ENCODE data around the gene MIAT. TPM values are rescaled to one million over a fixed set of nuclear protein-coding genes. Genes with fewer than 3 reads are reported as not detected.
A peak's percentile ranks its signal among the peaks of the same experiment; 100 is the strongest.

MIAT gene
- 0.53 and 0.64 TPM in 2 replicates for total RNA-seq

DNA sequence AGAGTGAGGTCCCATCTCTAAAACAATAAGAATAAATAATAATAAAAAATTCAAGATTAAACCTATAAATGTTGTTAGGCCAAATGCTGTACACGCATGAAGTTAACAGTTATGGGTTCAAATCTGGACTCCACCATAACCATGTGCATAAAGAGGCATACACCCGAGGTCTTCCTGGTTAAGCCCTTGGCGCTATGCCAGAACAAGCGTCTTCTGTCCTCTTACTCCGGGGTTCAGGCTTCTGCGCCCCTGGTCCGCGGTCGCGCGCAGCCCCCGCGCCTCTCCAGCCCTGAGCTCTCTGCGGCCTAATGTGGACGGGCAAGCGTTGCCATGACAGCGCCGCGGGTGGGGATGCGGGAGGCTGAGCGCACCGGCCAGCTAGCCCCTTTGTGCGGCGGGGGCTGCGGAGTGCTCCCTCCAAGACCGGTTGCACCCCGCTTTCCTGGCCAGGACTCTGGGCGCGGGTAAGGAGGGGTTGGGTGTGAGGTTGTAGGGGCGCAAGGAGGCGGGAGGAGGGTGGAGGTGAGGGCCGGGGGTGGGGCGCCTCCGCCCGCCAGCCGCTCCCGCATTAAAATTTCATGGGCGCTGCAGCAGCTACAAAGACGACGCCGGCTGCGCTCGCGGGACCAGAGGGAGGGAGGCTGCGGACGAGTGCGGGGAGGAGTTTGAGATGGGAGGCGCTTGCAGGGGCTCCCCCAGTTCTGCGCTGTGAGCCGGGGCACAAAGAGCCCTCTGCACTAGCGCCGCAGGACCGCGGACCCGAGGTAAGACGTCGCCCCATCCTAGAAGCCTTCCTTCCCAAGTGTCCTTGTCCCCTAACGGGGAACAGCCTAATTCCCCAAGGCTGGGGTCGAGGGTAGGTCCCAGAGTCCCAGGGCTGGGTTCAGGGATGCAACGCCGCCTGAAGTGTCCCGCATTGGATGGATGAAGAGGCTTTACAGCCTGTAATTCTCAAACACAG is at the start of gene MIAT:
TSS of gene MIAT (plus strand) at position 698 of the 961 bp plus-strand sequence.
- TF ChIP-seq, protein P1, sequence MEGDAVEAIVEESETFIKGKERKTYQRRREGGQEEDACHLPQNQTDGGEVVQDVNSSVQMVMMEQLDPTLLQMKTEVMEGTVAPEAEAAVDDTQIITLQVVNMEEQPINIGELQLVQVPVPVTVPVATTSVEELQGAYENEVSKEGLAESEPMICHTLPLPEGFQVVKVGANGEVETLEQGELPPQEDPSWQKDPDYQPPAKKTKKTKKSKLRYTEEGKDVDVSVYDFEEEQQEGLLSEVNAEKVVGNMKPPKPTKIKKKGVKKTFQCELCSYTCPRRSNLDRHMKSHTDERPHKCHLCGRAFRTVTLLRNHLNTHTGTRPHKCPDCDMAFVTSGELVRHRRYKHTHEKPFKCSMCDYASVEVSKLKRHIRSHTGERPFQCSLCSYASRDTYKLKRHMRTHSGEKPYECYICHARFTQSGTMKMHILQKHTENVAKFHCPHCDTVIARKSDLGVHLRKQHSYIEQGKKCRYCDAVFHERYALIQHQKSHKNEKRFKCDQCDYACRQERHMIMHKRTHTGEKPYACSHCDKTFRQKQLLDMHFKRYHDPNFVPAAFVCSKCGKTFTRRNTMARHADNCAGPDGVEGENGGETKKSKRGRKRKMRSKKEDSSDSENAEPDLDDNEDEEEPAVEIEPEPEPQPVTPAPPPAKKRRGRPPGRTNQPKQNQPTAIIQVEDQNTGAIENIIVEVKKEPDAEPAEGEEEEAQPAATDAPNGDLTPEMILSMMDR (IDR thresholded peaks at IDR 0.05; ENCODE audit: insufficient read depth, low read length, severe bottlenecking): no peak
- Histone ChIP-seq H3K27me3 (ENCODE audit: control insufficient read depth, insufficient read depth, low read length) (peaks cover 19% of the 10 kb centered on the region), H3K4me3 (ENCODE audit: low read depth, low read length) (no peak within 1 kb of the TSS), H3K36me3 (ENCODE audit: control insufficient read depth, insufficient read depth, low read length) (no peaks in the 10 kb centered on the region)
- DNase-seq (ENCODE audit: low read depth) (no peak), FAIRE-seq (no peak)

DNA sequence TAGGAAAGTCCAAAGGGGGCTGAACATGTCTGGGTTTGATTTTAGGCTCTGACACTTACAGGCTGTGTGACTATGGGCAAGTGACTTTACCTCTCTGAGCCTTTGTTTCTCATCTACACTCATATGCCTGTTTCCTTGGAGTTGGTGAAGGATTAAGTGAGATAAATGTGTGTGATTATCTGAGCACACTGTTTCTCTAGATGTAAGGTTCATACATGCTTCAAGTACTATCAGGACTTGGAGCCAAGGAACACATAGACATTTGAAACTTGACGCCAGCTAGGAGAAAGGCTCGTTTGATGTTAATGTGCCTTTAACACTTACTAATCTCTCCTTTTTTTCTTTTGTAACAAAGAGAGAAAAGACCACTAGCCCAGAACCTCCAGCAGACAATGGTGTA is 49.3 kb upstream of the MIAT start:
- no peak for DNase-seq (ENCODE audit: low read depth)
- Histone ChIP-seq H3K27me3 (ENCODE audit: control insufficient read depth, insufficient read depth, low read length) (no peaks in the 10 kb centered on the region), H3K4me3 (ENCODE audit: low read depth, low read length) (no peak overlapping the region), H3K36me3 (ENCODE audit: control insufficient read depth, insufficient read depth, low read length) (no peaks in the 10 kb centered on the region)
- TF ChIP-seq, protein P1 (IDR thresholded peaks at IDR 0.05; ENCODE audit: insufficient read depth, low read length, severe bottlenecking): no peak
- FAIRE-seq: no peak

DNA sequence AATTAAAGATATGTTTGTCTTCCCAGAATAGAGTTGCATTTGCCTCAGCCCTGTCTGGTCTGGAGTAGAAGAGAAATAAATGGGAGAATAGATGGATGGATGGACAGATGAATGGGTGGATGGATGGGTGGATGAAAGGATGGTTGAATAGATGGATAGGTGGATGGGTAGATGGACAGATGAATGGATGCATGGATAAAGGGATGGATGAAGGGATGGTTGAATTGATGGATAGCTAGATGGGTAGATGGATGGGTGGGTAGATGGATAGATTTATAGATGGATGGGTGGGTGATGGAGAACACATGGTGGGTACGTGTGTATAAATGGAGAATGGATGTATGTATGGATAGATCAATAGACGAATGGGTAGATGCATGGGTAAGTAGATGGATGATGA is 48.1 kb upstream of the MIAT start:
- no peak overlapping the region for H3K4me3 ChIP-seq (ENCODE audit: low read depth, low read length)
- H3K27me3 ChIP-seq (ENCODE audit: control insufficient read depth, insufficient read depth, low read length): no peaks in the 10 kb centered on the region
- H3K36me3 ChIP-seq (ENCODE audit: control insufficient read depth, insufficient read depth, low read length): no peaks in the 10 kb centered on the region
- TF ChIP-seq, protein P1 (IDR thresholded peaks at IDR 0.05; ENCODE audit: insufficient read depth, low read length, severe bottlenecking): no peak
- FAIRE-seq (no peak), DNase-seq (ENCODE audit: low read depth) (no peak)

DNA sequence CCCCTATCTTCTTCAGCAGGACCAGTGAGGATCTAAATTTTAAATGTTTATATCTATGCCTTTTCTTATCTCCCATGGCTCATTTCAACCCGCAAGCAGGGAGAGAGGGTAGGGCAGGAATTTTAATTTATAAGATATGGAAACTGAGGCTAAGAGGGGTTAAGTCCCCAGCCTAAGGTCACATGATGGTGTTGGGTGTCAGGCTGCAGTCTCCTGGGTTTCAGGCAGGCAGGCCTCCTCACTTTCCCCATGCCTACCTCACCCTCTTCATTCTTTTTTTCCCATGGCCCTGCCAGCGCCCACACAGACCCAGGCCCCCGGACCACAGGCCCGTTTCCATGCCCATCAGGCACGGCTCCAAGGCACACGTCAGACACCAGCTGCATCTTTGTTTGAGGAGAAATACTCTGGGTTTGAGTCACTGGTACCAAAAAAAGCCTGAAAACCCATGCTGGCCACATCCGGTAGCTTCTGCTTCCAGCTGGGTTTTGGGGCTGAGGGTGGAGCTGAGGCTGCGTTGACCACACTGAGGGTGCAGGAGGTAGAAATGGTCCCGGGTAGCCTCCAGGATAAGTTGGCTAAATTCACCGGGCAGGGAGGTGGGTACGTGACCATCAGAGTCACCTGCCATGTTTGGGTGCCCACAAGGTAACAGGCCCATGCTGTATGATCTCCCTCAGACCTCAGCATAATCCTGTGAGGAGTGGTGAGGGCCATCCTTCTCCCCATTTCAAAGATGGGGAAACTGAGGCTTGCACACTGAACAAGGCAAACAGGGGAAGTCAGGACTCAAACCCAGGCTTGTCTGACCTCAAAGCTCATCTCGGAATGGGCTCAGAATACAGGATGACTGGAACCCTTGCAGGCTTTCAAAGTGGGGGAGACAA is 47.1 kb upstream of the MIAT start:
- peak; percentile 25 for DNase-seq (ENCODE audit: low read depth)
- Histone ChIP-seq H3K27me3 (ENCODE audit: control insufficient read depth, insufficient read depth, low read length) (peaks cover 2% of the 10 kb centered on the region), H3K4me3 (ENCODE audit: low read depth, low read length) (no peak overlapping the region), H3K36me3 (ENCODE audit: control insufficient read depth, insufficient read depth, low read length) (no peaks in the 10 kb centered on the region)
- TF ChIP-seq, protein P1 (IDR thresholded peaks at IDR 0.05; ENCODE audit: insufficient read depth, low read length, severe bottlenecking): no peak
- FAIRE-seq: peak; percentile 13

DNA sequence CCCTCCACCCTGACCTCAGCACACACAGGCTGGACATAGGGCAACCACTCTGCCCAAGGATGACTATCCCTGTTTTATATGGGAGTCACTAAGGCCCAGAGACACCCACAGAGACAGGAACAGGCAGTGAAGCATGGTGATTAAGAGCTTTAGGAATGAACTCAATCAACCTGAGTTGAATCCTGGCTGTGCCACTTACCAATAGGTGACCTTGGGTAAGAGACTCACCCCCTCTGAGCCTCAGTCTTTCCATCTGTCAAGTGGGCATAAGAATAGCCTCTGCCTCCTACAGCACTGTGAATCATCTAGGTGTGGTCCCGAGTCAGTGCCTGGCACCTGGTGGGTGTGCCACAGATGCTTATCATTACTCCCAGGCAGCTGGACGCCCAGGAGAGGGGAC is 46.4 kb upstream of the MIAT start:
- DNase-seq (ENCODE audit: low read depth) (no peak), FAIRE-seq (no peak)
- TF ChIP-seq, protein P1 (IDR thresholded peaks at IDR 0.05; ENCODE audit: insufficient read depth, low read length, severe bottlenecking): no peak
- Histone ChIP-seq H3K36me3 (ENCODE audit: control insufficient read depth, insufficient read depth, low read length) (no peaks in the 10 kb centered on the region), H3K27me3 (ENCODE audit: control insufficient read depth, insufficient read depth, low read length) (peaks cover 2% of the 10 kb centered on the region), H3K4me3 (ENCODE audit: low read depth, low read length) (no peak overlapping the region)

Measured in bronchial epithelial cell (primary cell).